Cardiac muscle cell (in vitro differentiated cells and primary cell): ENCODE results near the gene GREB1. TPM values are rescaled to one million over a fixed set of nuclear protein-coding genes. Genes with fewer than 3 reads are reported as not detected.

ENCODE experiments used
- DNase-seq, 2 donors: peaks; one replicate each; pipeline versions ENCODE4 v3.0.0 to v3.0.0-alpha.2; 2010 to 2017; ENCODE audit warnings: low read depth in 1 of 2, low spot score in 1 of 2
- H3K27ac ChIP-seq: fragments of 200-600 bp; sonication (generic); 2 replicates; pipeline ENCODE4 v1.5.1; 2016
- H3K27me3 ChIP-seq: fragments of 200-600 bp; sonication (generic); 2 replicates; pipeline ENCODE4 v1.6.0; 2016; ENCODE audit warnings: control low read depth
- H3K36me3 ChIP-seq: fragments of 200-600 bp; sonication (generic); 2 replicates; pipeline ENCODE4 v1.5.1; 2016; ENCODE audit warnings: control low read depth
- H3K4me1 ChIP-seq: fragments of 200-600 bp; sonication (generic); 2 replicates; pipeline ENCODE4 v1.8.1; 2017; ENCODE audit warnings: low read depth, mild to moderate bottlenecking, mixed run types
- H3K4me3 ChIP-seq: fragments of 200-600 bp; sonication (generic); 2 replicates; pipeline ENCODE4 v1.5.1; 2016; ENCODE audit warnings: mild to moderate bottlenecking
- H3K9me3 ChIP-seq: fragments of 200-600 bp; sonication (generic); 2 replicates; pipeline ENCODE4 v1.5.1; 2017; ENCODE audit warnings: low read depth, mild to moderate bottlenecking, control low read depth
- CTCF ChIP-seq: IDR thresholded peaks from 2 replicates; pipeline ENCODE4 v1.5.1; 2012; ENCODE audit warnings: low read depth, mild to moderate bottlenecking, low read length
- polyA plus RNA-seq: library from polyadenylated mRNA; unstranded; fragments of >200 nt; fragmentation: Nextera tagmentation; extraction: Ambion mirVana; gene quantifications from 2 replicates; pipeline ENCODE4 v1.2.1, GENCODE V29; 2016
- total RNA-seq: library from RNA; depleted of rRNA; stranded (reverse); fragments of >200 nt; gene quantifications from 2 replicates; pipeline ENCODE4 v1.2.3, GENCODE V29; 2016

Gene GREB1
- total and polyA plus RNA-seq, 2 experiments from 2014 or later, result 27.1 to 50.5 TPM

DNA sequence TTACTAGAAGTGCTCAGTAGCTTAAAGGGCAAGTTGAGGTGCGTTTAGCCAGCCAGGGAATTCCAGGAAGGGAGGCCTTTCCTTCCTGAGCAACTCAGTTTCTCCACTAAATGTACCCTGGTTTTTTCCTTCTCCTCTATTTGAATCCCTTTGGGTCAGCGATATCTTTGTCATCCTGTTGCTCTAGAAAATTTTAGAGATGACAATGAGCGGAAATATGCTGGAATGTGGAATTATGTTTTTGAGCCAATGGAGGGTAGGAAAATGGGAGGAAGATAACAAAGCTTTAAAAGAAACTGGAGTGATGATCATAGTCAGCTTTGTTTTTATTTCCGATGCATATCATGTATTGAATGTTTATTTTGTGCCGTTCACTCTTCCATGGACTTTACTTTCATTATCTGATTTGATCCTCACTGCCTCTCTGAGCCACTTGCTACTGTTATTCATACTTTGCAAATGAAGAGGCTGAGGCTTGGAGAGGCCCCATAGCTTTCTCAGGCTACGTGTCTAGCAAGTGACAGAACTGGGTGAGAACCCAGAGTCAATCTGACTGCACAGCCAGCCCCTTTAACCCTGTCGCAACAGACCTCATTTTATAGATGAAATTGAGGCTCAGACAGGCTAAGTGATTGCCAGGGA, 68.8 kb downstream of the GREB1 start:
- H3K36me3 ChIP-seq, result peaks cover 68% of the 10 kb centered on the region
- TF ChIP-seq CTCF, result no peak
- H3K27ac ChIP-seq, result no peak overlapping the region
- no peaks in the 10 kb centered on the region for H3K27me3 ChIP-seq
- no peak overlapping the region for H3K4me3 ChIP-seq
- no peaks in the 10 kb centered on the region for H3K4me1 ChIP-seq
- no peak for DNase-seq
- H3K9me3 ChIP-seq, result no peaks in the 10 kb centered on the region

- Histone ChIP-seq H3K9me3 (no peaks in the 10 kb centered on the region), H3K27me3 (no peaks in the 10 kb centered on the region), H3K27ac (no peak overlapping the region), H3K36me3 (peaks cover 46% of the 10 kb centered on the region), H3K4me3 (no peak overlapping the region), H3K4me1 (no peaks in the 10 kb centered on the region)
- DNase-seq, result no peak
- TF ChIP-seq CTCF, result no peak
Observed at GRCh38 chr2:11610624-11611242, 76.9 kb downstream of the GREB1 start.

DNA sequence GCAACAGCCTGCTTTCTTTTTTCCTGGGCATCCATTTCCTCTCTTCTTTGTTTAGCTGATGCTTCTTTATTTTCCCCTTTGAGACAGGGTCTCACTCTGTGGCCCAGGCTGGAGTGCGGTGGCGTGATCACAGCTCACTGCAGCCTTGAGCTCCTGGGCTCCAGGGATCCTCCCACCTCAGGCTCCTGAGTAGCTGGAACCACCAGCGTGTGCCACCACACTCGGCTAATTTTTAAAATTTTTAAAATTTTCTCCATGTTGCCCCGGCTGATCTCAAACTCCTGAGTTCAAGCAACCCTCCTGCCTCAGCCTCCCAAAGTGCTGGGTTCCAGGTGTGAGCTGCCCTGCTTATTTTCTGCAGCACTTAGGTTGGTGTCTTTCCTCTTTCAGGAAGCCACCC, 77.4 kb downstream of the GREB1 start:
- Histone ChIP-seq H3K36me3 (peaks cover 49% of the 10 kb centered on the region), H3K4me3 (no peak overlapping the region), H3K4me1 (no peaks in the 10 kb centered on the region), H3K27me3 (no peaks in the 10 kb centered on the region), H3K9me3 (no peaks in the 10 kb centered on the region), H3K27ac (no peak overlapping the region)
- no peak for TF ChIP-seq CTCF
- no peak for DNase-seq

DNA sequence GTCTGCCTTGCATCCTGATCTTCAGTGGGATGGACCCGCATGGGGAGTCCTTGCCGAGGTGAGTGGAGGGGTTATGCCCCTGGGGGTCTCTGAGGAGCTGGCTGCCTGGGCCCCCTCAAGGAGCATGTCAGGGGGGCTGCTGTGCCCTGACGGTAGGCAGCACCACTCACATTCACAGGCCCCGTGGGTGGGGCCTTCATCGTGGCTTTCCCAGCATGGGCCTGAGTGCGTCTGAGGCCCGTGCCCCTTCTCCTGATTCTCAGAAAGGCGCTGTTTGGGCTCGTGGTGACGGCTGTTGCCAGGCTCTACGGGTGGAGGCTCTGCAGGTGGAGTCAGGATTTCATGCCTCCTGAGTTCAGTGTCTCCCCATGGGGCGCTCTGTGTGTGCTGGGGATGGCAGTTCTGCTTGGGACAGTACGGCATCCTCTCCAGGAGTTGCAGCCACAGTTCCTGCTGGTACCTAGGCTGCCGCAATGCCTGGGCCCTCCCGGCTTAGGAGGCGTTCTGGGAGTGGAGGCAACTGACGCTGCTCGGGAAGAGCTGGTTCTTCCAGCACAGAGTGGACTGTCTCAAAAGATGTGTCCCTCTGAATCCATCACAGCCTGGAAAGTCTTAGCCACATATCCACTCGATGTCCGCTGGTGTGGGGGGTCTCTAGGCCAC, 78.8 kb downstream of the GREB1 start:
- Histone ChIP-seq H3K4me1 (no peaks in the 10 kb centered on the region), H3K27me3 (no peaks in the 10 kb centered on the region), H3K4me3 (no peak overlapping the region), H3K27ac (no peak overlapping the region), H3K36me3 (peaks cover 60% of the 10 kb centered on the region), H3K9me3 (no peaks in the 10 kb centered on the region)
- DNase-seq, result no peak
- TF ChIP-seq CTCF, result no peak

DNA sequence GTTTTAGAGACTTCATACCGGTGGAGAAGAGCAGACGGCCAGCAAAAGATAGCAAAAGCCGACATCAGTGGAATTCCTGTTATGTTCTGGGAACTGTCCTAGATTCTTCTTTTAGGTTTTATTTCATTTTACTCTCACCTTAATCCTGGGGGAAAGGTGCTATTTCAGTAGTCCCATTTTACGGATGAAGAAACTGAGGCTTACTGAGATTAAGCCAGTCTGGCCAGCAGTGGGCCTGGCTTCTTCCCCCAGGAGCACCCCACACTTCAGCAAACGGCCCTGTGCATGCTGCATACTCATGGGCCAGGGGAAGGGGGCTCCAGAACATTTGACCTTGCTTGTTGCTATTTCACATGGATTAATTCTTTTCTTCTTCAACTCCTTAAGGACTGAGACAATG, 79.5 kb downstream of the GREB1 start:
- no peak for DNase-seq
- Histone ChIP-seq H3K27me3 (no peaks in the 10 kb centered on the region), H3K9me3 (no peaks in the 10 kb centered on the region), H3K4me3 (no peak overlapping the region), H3K4me1 (no peaks in the 10 kb centered on the region), H3K36me3 (peaks cover 64% of the 10 kb centered on the region), H3K27ac (no peak overlapping the region)
- TF ChIP-seq CTCF, result no peak
